DMS153 treated with DMSO at 0.1 percent for 48 hours (cell line): ENCODE measurements around the gene TOP2A.
A peak's percentile ranks its signal among the peaks of the same experiment; 100 is the strongest.

Experiments used
- DNase-seq: peaks from one replicate; lab custom pipeline; 2025; ENCODE audit not compliant: unreplicated experiment; lab: John Stamatoyannopoulos, UW

TOP2A gene

GRCh38 chr17:40361925-40362695 is 55.6 kb downstream of the TOP2A start:
- no peak for DNase-seq

DNA sequence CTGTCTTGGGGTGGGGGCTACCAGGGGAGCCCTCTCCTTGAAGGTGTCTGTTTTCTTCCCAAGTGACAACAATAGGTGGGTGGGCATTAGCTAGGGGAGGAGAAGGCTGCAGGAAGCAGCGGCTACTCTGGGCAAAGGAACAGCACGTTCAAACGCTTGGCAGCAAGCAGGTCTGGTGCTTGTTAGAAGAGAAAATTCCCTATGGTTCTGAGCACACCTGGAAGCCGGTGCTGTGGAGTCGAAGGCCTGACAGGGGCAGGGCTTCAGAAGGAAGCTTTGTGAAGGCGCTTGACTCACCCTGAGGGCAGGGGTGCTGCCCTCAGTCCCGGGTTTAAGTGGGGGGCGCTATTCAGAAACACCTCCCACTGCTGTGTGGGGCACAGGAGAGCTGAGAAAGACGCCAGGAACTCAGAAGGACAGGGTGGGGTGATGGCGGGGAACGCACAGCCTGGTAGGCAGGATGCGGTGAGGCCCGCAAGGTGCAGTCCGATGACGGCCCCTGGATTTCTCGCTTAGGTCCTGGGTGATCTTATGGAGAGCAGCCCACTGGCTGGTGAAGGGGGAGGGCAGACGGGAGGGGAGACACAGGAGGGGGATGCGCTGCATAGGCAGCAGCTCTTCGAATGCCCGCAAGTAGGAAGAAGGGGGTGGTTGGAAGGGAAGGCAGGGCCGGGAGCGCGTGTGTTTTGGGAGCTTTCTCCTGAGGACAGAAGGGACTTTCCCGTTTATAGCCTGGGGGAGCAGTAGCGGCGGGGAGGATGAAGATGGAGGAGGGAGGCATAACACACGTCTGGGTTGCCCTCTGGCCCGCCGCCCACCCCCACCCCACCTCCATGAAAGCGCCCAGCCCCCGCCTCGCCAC is 56.4 kb downstream of the TOP2A start:
- no peak for DNase-seq

DNA sequence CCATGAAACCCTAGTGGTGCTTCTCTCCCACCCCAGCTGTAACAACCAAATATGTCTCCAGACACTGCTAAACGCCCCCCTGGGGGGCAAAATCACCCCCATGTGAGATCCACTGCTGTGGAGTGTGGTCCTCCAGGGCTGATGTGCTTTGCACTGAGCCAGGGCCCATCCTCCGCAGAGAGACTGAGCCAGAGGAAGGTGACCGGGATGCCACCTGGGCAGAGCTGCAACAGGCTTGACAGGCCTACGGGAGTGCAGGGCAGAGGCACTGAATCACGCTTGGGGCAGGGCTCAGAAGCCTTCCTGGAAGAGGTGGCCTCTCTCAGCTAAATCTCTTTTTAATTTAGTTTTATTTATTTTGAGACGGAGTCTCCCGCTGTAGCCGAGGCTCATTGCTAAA is 57.6 kb downstream of the TOP2A start:
- no peak for DNase-seq

GRCh38 chr17:40358323-40359038 is 59.2 kb downstream of the TOP2A start:
- DNase-seq: peak; percentile 80

GRCh38 chr17:40356990-40357881 is 60.5 kb downstream of the TOP2A start:
- no peak for DNase-seq

- no peak for DNase-seq
Observed at GRCh38 chr17:40355804-40356758, 61.6 kb downstream of the TOP2A start.

DNA sequence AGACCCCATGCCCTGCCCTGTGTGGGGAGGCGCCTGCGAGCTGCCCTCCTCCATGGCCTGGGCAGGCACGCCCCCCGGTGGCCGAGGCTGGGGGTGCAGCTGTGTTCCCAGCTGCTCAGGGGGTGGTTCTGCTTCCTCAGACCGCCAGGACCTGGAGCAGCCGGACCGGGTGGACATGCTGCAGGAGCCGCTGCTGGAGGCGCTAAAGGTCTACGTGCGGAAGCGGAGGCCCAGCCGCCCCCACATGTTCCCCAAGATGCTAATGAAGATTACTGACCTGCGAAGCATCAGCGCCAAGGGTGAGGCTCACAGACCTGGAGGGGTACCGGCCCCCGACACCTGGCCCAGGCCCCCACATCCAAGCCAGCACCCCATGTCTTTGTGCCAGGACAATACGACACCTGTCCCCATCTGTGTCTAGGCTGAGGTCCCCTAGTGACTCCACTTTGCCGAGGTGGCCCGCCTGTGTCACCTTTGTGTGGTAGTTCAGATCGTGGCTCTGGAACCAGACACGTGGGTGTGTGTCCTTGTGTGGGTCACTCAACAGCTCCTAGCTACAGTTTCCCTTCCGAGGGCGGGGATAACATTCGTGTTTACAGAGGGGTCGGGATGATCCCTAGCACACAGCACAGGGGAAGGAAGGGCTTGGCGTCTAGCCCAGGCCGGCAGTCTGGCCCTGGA is 62.4 kb downstream of the TOP2A start:
- DNase-seq: no peak

DNA sequence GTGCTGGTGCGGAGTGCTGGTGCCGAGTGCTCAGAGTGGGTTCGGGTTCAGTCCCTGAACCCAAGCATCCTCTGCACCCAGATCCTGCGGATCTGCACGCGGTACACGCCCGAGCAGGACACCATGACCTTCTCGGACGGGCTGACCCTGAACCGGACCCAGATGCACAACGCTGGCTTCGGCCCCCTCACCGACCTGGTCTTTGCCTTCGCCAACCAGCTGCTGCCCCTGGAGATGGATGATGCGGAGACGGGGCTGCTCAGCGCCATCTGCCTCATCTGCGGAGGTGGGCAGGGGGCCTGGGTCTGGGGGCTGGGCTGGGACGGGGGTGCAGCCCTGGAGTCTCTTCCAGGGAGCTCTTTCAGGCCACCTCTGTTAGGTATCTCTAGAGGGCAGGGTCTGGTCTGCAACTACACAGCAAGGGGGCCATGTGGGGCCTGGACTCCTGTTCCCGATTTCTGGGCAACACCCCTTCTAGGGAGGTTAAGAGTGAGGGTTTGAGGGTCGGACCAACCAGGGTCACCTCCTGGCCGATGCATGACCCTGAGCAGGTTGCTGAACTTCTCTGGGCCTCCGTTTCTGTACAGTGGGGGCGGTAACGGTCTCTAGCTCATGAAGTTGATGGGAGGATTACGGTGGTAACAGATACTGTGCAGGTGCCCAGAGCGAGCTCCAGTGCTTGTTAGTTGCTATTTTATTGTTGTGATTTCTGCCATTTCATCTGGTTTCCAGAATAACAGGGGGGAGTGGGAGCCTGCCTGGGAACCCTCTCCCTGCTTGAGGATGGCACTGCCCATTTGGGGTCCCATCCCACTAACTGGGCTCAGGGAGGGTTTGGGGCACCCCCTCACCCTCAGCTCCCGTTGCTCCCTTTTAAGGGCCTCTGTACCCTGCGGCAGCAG is 63.2 kb downstream of the TOP2A start:
- DNase-seq: no peak

DNA sequence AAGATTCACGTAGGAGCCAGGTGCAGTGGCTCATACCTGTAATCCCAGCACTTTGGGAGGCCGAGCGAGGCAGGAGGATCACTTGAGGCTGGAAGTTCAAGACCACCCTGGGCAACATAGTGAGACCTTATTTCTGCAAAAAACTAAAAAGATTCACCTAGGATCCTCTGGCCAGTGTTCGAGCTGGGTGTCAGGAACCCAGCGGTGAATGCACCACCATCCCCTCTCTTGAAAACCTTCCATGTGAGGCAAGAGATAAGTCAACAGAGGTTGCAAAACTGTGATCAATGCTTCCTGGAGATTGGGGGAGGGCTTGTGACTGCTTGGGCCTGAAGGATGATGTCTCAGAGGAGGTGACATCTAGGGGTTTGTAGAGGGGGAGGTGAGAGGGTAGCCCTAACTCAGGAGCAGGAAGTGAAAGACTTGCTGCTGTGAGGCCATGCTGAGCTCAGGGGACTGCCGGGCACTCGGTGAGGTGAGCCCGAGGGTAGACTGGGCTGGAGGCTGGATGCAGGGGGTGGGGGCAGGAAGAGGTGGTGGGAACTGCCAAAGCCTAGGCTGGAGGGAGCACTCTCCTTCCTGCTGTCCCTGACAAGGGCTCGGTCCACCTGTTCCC is 64.8 kb downstream of the TOP2A start:
- no peak for DNase-seq

GRCh38 chr17:40352237-40352778 is 65.4 kb downstream of the TOP2A start:
- no peak for DNase-seq

DNA sequence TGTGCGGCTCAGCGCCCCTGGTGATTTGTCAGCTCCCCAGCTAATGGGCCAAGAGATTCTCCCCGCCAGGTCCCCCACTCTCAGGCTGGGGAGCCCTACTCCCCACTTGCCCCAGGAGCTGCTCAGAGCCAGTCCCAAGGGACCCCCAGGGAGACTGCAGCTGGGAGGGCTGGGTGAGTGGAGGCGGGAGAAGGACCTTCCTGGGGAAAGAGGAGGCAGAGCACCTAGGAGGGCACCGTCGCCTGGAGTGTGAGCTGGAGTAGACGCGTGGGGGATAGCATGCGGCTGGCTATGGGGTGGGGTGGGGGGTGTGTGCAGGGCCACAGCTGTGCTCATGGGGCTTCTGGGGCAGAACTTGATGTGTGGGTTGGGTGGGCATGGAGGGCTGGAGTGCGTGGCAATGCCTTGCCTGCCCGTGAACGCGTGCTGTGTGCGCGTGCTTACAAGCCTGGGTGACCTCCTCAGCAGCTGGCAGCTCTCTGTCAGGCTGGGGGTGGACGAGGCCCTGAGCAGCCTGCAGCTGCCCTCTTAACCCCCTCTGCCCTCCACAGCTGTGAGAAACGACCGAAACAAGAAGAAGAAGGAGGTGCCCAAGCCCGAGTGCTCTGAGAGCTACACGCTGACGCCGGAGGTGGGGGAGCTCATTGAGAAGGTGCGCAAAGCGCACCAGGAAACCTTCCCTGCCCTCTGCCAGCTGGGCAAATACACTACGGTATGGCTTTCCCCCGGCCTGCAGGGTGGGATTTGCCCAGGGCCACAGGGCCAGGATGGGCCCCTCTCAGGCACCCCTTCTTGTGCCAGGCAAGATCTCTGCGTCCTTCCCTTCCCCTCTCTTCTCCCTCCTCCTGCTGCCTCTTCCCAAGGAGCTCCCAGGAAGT is 66.1 kb downstream of the TOP2A start:
- no peak for DNase-seq

GRCh38 chr17:40350689-40351358 is 66.9 kb downstream of the TOP2A start:
- DNase-seq: no peak

GRCh38 chr17:40349895-40350688 is 67.6 kb downstream of the TOP2A start:
- no peak for DNase-seq

DNA sequence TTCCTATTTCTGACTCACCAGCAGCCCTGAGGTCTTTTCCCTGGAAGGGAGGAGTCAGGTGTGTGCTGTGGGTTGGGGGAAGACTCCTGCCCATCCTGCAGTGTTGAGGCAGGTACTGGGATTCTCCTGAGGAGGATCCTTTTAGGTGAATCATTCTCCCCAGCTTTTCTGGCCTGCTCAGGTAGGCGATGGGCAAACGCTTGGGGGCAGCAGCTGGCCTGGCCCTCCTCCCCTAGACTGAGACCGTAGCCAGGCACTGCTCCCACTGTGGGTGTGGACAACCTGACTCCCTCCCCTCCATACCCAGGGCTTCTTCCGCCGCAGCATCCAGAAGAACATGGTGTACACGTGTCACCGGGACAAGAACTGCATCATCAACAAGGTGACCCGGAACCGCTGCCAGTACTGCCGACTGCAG is 68.2 kb downstream of the TOP2A start:
- DNase-seq: no peak
